GM10248 (cell line): ENCODE measurements around the gene GSK3B.

Experiments used
- CTCF ChIA-PET: fragments of 300-600 bp; sonication (Branson Sonifier 250); formaldehyde crosslinking; extraction: SDS; loops from one replicate; lab custom pipeline; 2021; ENCODE audit warnings: antibody characterized with exemption; lab: Yijun Ruan, JAX
- POLR2A ChIA-PET: fragments of 350-650 bp; sonication (Branson Sonifier 250); formaldehyde crosslinking; extraction: SDS; loops from one replicate; lab custom pipeline; 2020; ENCODE audit warnings: antibody characterized with exemption; lab: Yijun Ruan, JAX
- DNase-seq: peaks from one replicate; pipeline ENCODE4 v3.0.0; 2012; ENCODE audit errors: extremely low spot score
- CTCF ChIP-seq: IDR thresholded peaks from 2 replicates; pipeline ENCODE4 v1.5.1; 2012; ENCODE audit warnings: mild to moderate bottlenecking, low read depth; ENCODE audit errors: extremely low read depth, missing control alignments, control extremely low read depth

Gene GSK3B

GRCh38 chr3:119870512-119870911, 223.7 kb downstream of the GSK3B start:
- CTCF ChIA-PET, result interaction anchor here (1.1 to 1.3 kb wide), 2 partner anchors 22 to 226 kb away, joined by 4 read pairs; no protein-coding TSS in a partner anchor
- POLR2A ChIA-PET, result no interaction called here
- TF ChIP-seq CTCF, result no peak
- no peak for DNase-seq

- POLR2A ChIA-PET, result no interaction called here
- DNase-seq, result no peak
- TF ChIP-seq CTCF, result no peak
- CTCF ChIA-PET, result interaction anchor here (1.2 to 1.5 kb wide), 2 partner anchors 28 to 44 kb away, joined by 3 read pairs; no protein-coding TSS in a partner anchor
These were observed 229.8 kb downstream of the GSK3B start for GRCh38 chr3:119864476-119864875.

GRCh38 chr3:119862616-119863015, 231.6 kb downstream of the GSK3B start:
- TF ChIP-seq CTCF, result no peak
- DNase-seq, result no peak
- POLR2A ChIA-PET, result no interaction called here
- CTCF ChIA-PET, result interaction anchor here (1.5 kb wide), 1 partner anchor 30 kb away, joined by 3 read pairs; no protein-coding TSS in a partner anchor

- ChIA-PET POLR2A (no interaction called here), CTCF (no interaction called here)
- TF ChIP-seq CTCF, result no peak
- DNase-seq, result no peak
These were observed 232.6 kb downstream of the GSK3B start for GRCh38 chr3:119861681-119862080.

GRCh38 chr3:119859728-119860127, 234.5 kb downstream of the GSK3B start:
- ChIA-PET CTCF (interaction anchor here (1.5 to 2.7 kb wide), 3 partner anchors 8 to 40 kb away, joined by 4 to 8 read pairs (median 6); no protein-coding TSS in a partner anchor), POLR2A (no interaction called here)
- no peak for DNase-seq
- no peak for TF ChIP-seq CTCF

GRCh38 chr3:119858957-119859356, 235.3 kb downstream of the GSK3B start:
- TF ChIP-seq CTCF, result no peak
- DNase-seq, result no peak
- POLR2A ChIA-PET, result no interaction called here
- CTCF ChIA-PET, result interaction anchor here (1.5 to 2.7 kb wide), 3 partner anchors 9 to 39 kb away, joined by 5 to 8 read pairs (median 6); no protein-coding TSS in a partner anchor
